HEK293 (cell line): ENCODE measurements around the gene MAP3K6.

ENCODE experiments used
- CTCF ChIA-PET: fragments of 350-600 bp; formaldehyde crosslinking; extraction: SDS; loops from one replicate; lab custom pipeline; 2021; ENCODE audit warnings: antibody characterized with exemption; lab: Yijun Ruan, JAX
- POLR2A ChIA-PET: fragments of 300-600 bp; formaldehyde crosslinking; extraction: SDS; loops from one replicate; lab custom pipeline; 2020; ENCODE audit warnings: antibody characterized with exemption, inconsistent platforms; lab: Yijun Ruan, JAX
- H3K27ac ChIP-seq: fragments of 200-500 bp; sonication (Bioruptor generic); 2 replicates; pipeline ENCODE4 v1.5.1; 2014; ENCODE audit warnings: low read depth, low read length, control low read depth, inconsistent platforms; ENCODE audit errors: extremely low read depth
- H3K36me3 ChIP-seq, 2 experiments: fragments of 200-500 bp in 1 of 2; sonication (Bioruptor generic) in 1 of 2; 1 replicate in 1 of 2; 2 replicates in 1 of 2; pipeline ENCODE4 v1.5.1; 2014 to 2017; ENCODE audit warnings: inconsistent platforms in 2 of 2, low read length in 2 of 2; ENCODE audit not compliant: control insufficient read depth in 2 of 2, insufficient read depth in 1 of 2
- H3K4me1 ChIP-seq: fragments of 200-500 bp; sonication (Bioruptor generic); 2 replicates; pipeline ENCODE4 v1.5.1; 2014; ENCODE audit warnings: mild to moderate bottlenecking, low read length, inconsistent platforms; ENCODE audit not compliant: control insufficient read depth, insufficient read depth
- H3K4me3 ChIP-seq: 2 replicates; pipeline ENCODE4 v1.5.1; 2011; ENCODE audit warnings: low read depth, mild to moderate bottlenecking, control low read depth, low read length, moderate library complexity
- H3K9me3 ChIP-seq: fragments of 200-500 bp; sonication (Bioruptor generic); 2 replicates; pipeline ENCODE4 v1.5.1; 2014; ENCODE audit warnings: low read depth, low read length, inconsistent platforms; ENCODE audit not compliant: control insufficient read depth, insufficient read depth
- KLF16 ChIP-seq: fragments of 450-650 bp; formaldehyde crosslinking; IDR thresholded peaks from 2 replicates; pipeline ENCODE4 v1.5.1; 2017; ENCODE audit warnings: missing biosample characterization, missing genetic modification characterization
- OVOL3 ChIP-seq: fragments of 450-650 bp; formaldehyde crosslinking; IDR thresholded peaks from 2 replicates; pipeline ENCODE4 v1.5.1; 2016; ENCODE audit warnings: missing biosample characterization, missing genetic modification characterization
- YY1 ChIP-seq: fragments of 450-650 bp; formaldehyde crosslinking; IDR thresholded peaks from 2 replicates; pipeline ENCODE4 v1.5.1; 2018; ENCODE audit warnings: missing biosample characterization, missing genetic modification characterization
- ZBTB17 ChIP-seq: fragments of 450-650 bp; formaldehyde crosslinking; IDR thresholded peaks from 2 replicates; pipeline ENCODE4 v1.5.1; 2016; ENCODE audit warnings: missing biosample characterization, missing genetic modification characterization
- ZFHX2 ChIP-seq: fragments of 450-650 bp; formaldehyde crosslinking; conservative IDR thresholded peaks from 2 replicates; pipeline ENCODE4 v1.5.1; 2016; ENCODE audit warnings: missing biosample characterization, missing genetic modification characterization
- ZNF112 ChIP-seq: fragments of 450-650 bp; formaldehyde crosslinking; IDR thresholded peaks from 2 replicates; pipeline ENCODE4 v1.5.0; 2017; ENCODE audit warnings: missing biosample characterization, missing genetic modification characterization
- ZNF132 ChIP-seq: fragments of 450-650 bp; formaldehyde crosslinking; IDR thresholded peaks from 2 replicates; pipeline ENCODE4 v1.5.1; 2017; ENCODE audit warnings: missing biosample characterization, missing genetic modification characterization, borderline replicate concordance
- ZNF155 ChIP-seq: fragments of 450-650 bp; formaldehyde crosslinking; IDR thresholded peaks from 2 replicates; pipeline ENCODE4 v1.5.1; 2016; ENCODE audit warnings: missing biosample characterization, missing genetic modification characterization
- ZNF169 ChIP-seq: fragments of 450-650 bp; formaldehyde crosslinking; IDR thresholded peaks from 2 replicates; pipeline ENCODE4 v1.5.1; 2016; ENCODE audit warnings: missing biosample characterization, missing genetic modification characterization
- ZNF530 ChIP-seq: fragments of 450-650 bp; formaldehyde crosslinking; IDR thresholded peaks from 2 replicates; pipeline ENCODE4 v1.5.1; 2016; ENCODE audit warnings: low read depth, missing biosample characterization, missing genetic modification characterization
- ZNF549 ChIP-seq: fragments of 450-650 bp; IDR thresholded peaks from 2 replicates; pipeline ENCODE4 v1.5.1; 2018; ENCODE audit warnings: missing biosample characterization, missing genetic modification characterization, mild to moderate bottlenecking, inconsistent platforms, moderate library complexity
- ZNF654 ChIP-seq: fragments of 450-650 bp; formaldehyde crosslinking; IDR thresholded peaks from 2 replicates; pipeline ENCODE4 v1.5.1; 2016; ENCODE audit warnings: low read depth, missing biosample characterization, missing genetic modification characterization
- ZNF664 ChIP-seq: fragments of 450-650 bp; formaldehyde crosslinking; IDR thresholded peaks from 2 replicates; pipeline ENCODE4 v1.5.1; 2016; ENCODE audit warnings: missing biosample characterization, missing genetic modification characterization
- ZNF837 ChIP-seq: fragments of 450-650 bp; formaldehyde crosslinking; IDR thresholded peaks from 2 replicates; pipeline ENCODE4 v1.5.1; 2016; ENCODE audit warnings: missing biosample characterization, missing genetic modification characterization
- TF ChIP-seq, protein P1 (sequence below): fragments of 450-650 bp; formaldehyde crosslinking; IDR thresholded peaks from 2 replicates; pipeline ENCODE4 v1.5.1; 2016; ENCODE audit warnings: missing biosample characterization, missing genetic modification characterization
- TF ChIP-seq, protein P2 (sequence below): fragments of 450-650 bp; formaldehyde crosslinking; IDR thresholded peaks from 2 replicates; pipeline ENCODE4 v1.5.1; 2017; ENCODE audit warnings: missing biosample characterization, missing genetic modification characterization
- TF ChIP-seq, protein P3 (sequence below): fragments of 450-650 bp; formaldehyde crosslinking; IDR thresholded peaks from 2 replicates; pipeline ENCODE4 v1.5.1; 2017; ENCODE audit warnings: missing biosample characterization, missing genetic modification characterization
- TF ChIP-seq, protein P4 (sequence below): fragments of 450-650 bp; formaldehyde crosslinking; IDR thresholded peaks from 2 replicates; pipeline ENCODE4 v1.5.1; 2016; ENCODE audit warnings: missing biosample characterization, missing genetic modification characterization
- TF ChIP-seq, protein P5 (sequence below): IDR thresholded peaks from 2 replicates; pipeline ENCODE4 v1.6.1; 2011; ENCODE audit warnings: mild to moderate bottlenecking, low read depth, low read length, borderline replicate concordance
- TF ChIP-seq, protein P6 (sequence below): fragments of 450-650 bp; formaldehyde crosslinking; IDR thresholded peaks from 2 replicates; pipeline ENCODE4 v1.5.1; 2016; ENCODE audit warnings: missing biosample characterization, missing genetic modification characterization
- TF ChIP-seq, protein P7 (sequence below): fragments of 450-650 bp; formaldehyde crosslinking; IDR thresholded peaks from 2 replicates; pipeline ENCODE4 v1.5.1; 2016; ENCODE audit warnings: missing biosample characterization, missing genetic modification characterization

MAP3K6 gene

DNA sequence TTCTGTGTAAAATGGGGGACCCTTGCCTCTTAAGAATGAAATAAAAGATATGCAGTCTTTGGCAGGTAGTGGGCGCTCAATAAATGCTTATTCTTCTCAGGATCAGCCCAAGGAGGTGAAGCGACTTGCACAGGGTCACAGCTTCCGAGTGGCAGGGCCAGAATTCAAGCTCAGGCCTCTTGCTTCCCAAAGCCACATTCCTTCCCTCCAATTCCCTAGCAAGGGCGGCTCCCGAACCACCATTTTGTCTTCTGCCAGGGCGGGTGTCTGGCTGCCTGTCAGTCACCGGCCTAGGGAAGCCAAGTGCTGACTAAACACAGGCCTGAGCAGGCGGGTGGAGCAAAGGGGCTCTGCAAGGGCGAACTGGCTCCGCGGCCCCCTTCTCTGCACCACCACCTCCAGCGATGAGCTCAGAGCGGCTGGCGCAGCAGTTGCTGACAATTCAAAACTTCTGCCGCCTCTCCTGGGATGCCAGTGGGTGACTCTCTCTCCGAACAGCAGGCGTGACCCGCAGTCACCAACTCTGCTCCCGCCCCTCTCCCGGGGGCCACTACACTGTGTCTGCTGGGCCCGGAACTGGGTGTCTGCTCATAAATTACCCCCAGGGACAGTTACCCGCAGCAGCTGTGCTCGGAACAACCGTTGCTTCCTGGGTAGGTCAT, 36.4 kb upstream of the MAP3K6 start (continued):
- TF ChIP-seq, protein P1, sequence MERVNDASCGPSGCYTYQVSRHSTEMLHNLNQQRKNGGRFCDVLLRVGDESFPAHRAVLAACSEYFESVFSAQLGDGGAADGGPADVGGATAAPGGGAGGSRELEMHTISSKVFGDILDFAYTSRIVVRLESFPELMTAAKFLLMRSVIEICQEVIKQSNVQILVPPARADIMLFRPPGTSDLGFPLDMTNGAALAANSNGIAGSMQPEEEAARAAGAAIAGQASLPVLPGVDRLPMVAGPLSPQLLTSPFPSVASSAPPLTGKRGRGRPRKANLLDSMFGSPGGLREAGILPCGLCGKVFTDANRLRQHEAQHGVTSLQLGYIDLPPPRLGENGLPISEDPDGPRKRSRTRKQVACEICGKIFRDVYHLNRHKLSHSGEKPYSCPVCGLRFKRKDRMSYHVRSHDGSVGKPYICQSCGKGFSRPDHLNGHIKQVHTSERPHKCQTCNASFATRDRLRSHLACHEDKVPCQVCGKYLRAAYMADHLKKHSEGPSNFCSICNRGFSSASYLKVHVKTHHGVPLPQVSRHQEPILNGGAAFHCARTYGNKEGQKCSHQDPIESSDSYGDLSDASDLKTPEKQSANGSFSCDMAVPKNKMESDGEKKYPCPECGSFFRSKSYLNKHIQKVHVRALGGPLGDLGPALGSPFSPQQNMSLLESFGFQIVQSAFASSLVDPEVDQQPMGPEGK (tag by site-specific recombination): no peak
- TF ChIP-seq ZNF169 (tag by site-specific recombination): no peak
- no peak for TF ChIP-seq ZFHX2 (tag by site-specific recombination)

DNA sequence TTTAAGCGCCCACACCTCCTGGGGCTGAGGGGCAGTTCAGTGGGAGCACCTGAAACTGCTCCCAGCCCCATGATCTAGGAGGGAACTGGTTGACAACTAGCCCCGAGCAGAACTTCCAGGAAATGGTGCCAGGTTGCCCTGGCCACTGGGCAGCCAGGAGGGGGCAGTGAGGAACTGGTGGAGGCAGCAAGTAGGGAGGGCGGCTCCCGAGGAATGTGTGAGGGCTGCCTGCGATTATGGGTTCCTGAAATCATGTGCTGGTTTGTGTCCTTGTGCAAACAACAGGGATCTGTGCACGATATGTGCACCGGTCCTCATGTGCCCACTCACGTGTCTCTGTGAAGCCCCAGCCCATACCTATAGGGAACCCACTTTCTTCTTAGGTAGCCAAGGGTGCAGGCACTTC, 35.6 kb upstream of the MAP3K6 start:
- Histone ChIP-seq H3K4me1 (no peaks in the 10 kb centered on the region), H3K36me3 (peaks cover 0 to 20% of the 10 kb centered on the region in 2 experiments; a peak in 1 of 3 replicates), H3K4me3 (no peak overlapping the region), H3K27ac (no peak overlapping the region), H3K9me3 (no peaks in the 10 kb centered on the region)
- ChIA-PET POLR2A (no interaction called here), CTCF (interaction anchor here (0.8 to 2.7 kb wide), 4 partner anchors 155 to 206 kb away, joined by 3 to 13 read pairs (median 4); no protein-coding TSS in a partner anchor)
- no peak for TF ChIP-seq ZNF112 (tag by site-specific recombination)
- TF ChIP-seq ZNF654: peak; percentile 28
- no peak for TF ChIP-seq ZNF549 (tag by site-specific recombination)
- no peak for TF ChIP-seq KLF16 (tag by site-specific recombination)
- TF ChIP-seq ZNF664: no peak
- TF ChIP-seq YY1 (tag by site-specific recombination): no peak
- TF ChIP-seq, protein P2, sequence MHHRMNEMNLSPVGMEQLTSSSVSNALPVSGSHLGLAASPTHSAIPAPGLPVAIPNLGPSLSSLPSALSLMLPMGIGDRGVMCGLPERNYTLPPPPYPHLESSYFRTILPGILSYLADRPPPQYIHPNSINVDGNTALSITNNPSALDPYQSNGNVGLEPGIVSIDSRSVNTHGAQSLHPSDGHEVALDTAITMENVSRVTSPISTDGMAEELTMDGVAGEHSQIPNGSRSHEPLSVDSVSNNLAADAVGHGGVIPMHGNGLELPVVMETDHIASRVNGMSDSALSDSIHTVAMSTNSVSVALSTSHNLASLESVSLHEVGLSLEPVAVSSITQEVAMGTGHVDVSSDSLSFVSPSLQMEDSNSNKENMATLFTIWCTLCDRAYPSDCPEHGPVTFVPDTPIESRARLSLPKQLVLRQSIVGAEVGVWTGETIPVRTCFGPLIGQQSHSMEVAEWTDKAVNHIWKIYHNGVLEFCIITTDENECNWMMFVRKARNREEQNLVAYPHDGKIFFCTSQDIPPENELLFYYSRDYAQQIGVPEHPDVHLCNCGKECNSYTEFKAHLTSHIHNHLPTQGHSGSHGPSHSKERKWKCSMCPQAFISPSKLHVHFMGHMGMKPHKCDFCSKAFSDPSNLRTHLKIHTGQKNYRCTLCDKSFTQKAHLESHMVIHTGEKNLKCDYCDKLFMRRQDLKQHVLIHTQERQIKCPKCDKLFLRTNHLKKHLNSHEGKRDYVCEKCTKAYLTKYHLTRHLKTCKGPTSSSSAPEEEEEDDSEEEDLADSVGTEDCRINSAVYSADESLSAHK: peak; percentile 70
- TF ChIP-seq ZNF132: no peak
- TF ChIP-seq, protein P3, sequence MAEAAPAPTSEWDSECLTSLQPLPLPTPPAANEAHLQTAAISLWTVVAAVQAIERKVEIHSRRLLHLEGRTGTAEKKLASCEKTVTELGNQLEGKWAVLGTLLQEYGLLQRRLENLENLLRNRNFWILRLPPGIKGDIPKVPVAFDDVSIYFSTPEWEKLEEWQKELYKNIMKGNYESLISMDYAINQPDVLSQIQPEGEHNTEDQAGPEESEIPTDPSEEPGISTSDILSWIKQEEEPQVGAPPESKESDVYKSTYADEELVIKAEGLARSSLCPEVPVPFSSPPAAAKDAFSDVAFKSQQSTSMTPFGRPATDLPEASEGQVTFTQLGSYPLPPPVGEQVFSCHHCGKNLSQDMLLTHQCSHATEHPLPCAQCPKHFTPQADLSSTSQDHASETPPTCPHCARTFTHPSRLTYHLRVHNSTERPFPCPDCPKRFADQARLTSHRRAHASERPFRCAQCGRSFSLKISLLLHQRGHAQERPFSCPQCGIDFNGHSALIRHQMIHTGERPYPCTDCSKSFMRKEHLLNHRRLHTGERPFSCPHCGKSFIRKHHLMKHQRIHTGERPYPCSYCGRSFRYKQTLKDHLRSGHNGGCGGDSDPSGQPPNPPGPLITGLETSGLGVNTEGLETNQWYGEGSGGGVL: no peak
- TF ChIP-seq, protein P4, sequence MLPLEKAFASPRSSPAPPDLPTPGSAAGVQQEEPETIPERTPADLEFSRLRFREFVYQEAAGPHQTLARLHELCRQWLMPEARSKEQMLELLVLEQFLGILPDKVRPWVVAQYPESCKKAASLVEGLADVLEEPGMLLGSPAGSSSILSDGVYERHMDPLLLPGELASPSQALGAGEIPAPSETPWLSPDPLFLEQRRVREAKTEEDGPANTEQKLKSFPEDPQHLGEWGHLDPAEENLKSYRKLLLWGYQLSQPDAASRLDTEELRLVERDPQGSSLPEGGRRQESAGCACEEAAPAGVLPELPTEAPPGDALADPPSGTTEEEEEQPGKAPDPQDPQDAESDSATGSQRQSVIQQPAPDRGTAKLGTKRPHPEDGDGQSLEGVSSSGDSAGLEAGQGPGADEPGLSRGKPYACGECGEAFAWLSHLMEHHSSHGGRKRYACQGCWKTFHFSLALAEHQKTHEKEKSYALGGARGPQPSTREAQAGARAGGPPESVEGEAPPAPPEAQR (tag by site-specific recombination): no peak
- TF ChIP-seq, protein P5, sequence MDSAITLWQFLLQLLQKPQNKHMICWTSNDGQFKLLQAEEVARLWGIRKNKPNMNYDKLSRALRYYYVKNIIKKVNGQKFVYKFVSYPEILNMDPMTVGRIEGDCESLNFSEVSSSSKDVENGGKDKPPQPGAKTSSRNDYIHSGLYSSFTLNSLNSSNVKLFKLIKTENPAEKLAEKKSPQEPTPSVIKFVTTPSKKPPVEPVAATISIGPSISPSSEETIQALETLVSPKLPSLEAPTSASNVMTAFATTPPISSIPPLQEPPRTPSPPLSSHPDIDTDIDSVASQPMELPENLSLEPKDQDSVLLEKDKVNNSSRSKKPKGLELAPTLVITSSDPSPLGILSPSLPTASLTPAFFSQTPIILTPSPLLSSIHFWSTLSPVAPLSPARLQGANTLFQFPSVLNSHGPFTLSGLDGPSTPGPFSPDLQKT: no peak
- TF ChIP-seq ZBTB17 (tag by site-specific recombination): no peak
- TF ChIP-seq, protein P6, sequence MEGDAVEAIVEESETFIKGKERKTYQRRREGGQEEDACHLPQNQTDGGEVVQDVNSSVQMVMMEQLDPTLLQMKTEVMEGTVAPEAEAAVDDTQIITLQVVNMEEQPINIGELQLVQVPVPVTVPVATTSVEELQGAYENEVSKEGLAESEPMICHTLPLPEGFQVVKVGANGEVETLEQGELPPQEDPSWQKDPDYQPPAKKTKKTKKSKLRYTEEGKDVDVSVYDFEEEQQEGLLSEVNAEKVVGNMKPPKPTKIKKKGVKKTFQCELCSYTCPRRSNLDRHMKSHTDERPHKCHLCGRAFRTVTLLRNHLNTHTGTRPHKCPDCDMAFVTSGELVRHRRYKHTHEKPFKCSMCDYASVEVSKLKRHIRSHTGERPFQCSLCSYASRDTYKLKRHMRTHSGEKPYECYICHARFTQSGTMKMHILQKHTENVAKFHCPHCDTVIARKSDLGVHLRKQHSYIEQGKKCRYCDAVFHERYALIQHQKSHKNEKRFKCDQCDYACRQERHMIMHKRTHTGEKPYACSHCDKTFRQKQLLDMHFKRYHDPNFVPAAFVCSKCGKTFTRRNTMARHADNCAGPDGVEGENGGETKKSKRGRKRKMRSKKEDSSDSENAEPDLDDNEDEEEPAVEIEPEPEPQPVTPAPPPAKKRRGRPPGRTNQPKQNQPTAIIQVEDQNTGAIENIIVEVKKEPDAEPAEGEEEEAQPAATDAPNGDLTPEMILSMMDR (tag by site-specific recombination): peak; percentile 38; the same call in 1 of the 2 replicates
- no peak for TF ChIP-seq ZNF155 (tag by site-specific recombination)
- TF ChIP-seq ZNF530 (tag by site-specific recombination): no peak
- no peak for TF ChIP-seq OVOL3 (tag by site-specific recombination)
- TF ChIP-seq, protein P7, sequence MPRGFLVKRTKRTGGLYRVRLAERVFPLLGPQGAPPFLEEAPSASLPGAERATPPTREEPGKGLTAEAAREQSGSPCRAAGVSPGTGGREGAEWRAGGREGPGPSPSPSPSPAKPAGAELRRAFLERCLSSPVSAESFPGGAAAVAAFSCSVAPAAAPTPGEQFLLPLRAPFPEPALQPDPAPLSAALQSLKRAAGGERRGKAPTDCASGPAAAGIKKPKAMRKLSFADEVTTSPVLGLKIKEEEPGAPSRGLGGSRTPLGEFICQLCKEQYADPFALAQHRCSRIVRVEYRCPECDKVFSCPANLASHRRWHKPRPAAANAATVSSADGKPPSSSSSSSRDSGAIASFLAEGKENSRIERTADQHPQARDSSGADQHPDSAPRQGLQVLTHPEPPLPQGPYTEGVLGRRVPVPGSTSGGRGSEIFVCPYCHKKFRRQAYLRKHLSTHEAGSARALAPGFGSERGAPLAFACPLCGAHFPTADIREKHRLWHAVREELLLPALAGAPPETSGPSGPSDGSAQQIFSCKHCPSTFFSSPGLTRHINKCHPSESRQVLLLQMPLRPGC (tag by site-specific recombination): no peak
- TF ChIP-seq ZNF837: no peak
